ENCODE measurements around the gene STUM. TPM values are rescaled to one million over a fixed set of nuclear protein-coding genes. Genes with fewer than 3 reads are reported as not detected.
A peak's percentile ranks its signal among the peaks of the same experiment; 100 is the strongest.

Gene STUM
- total RNA-seq, 1 experiment from 2014 or later = 0.03 TPM

- no peaks in the 10 kb centered on the region for H3K4me1 ChIP-seq (replicated peaks)
- H3K27me3 ChIP-seq (replicated peaks) = peaks cover 17% of the 10 kb centered on the region
- no peak overlapping the region for H3K4me3 ChIP-seq
- H3K9me3 ChIP-seq (replicated peaks) = no peaks in the 10 kb centered on the region; the same call in 1 of the 2 replicates
- DNase-seq (ENCODE audit: low read depth in 1 of 2, low spot score in 2 of 2) = no peak
- H3K36me3 ChIP-seq = no peaks in the 10 kb centered on the region
- no peak overlapping the region for H3K27ac ChIP-seq
Measured at GRCh38 chr1:226524547-226524946, 24.0 kb upstream of the STUM start.

GRCh38 chr1:226525750-226526149 is 22.8 kb upstream of the STUM start:
- no peak overlapping the region for H3K27ac ChIP-seq
- no peaks in the 10 kb centered on the region for H3K4me1 ChIP-seq (replicated peaks)
- no peak for DNase-seq (ENCODE audit: low read depth in 1 of 2, low spot score in 2 of 2)
- no peaks in the 10 kb centered on the region for H3K36me3 ChIP-seq
- no peaks in the 10 kb centered on the region; the same call in 1 of the 2 replicates for H3K9me3 ChIP-seq (replicated peaks)
- peaks cover 17% of the 10 kb centered on the region for H3K27me3 ChIP-seq (replicated peaks)
- H3K4me3 ChIP-seq = no peak overlapping the region

GRCh38 chr1:226526801-226527595 is 21.6 kb upstream of the STUM start:
- Histone ChIP-seq H3K27ac (no peak overlapping the region), H3K27me3 (replicated peaks) (peaks cover 23% of the 10 kb centered on the region), H3K36me3 (no peaks in the 10 kb centered on the region), H3K4me3 (no peak overlapping the region), H3K9me3 (replicated peaks) (no peaks in the 10 kb centered on the region; the same call in 1 of the 2 replicates), H3K4me1 (replicated peaks) (no peaks in the 10 kb centered on the region)
- DNase-seq (ENCODE audit: low read depth in 1 of 2, low spot score in 2 of 2) = peak in 1 of 2 experiments; percentile 54

DNA sequence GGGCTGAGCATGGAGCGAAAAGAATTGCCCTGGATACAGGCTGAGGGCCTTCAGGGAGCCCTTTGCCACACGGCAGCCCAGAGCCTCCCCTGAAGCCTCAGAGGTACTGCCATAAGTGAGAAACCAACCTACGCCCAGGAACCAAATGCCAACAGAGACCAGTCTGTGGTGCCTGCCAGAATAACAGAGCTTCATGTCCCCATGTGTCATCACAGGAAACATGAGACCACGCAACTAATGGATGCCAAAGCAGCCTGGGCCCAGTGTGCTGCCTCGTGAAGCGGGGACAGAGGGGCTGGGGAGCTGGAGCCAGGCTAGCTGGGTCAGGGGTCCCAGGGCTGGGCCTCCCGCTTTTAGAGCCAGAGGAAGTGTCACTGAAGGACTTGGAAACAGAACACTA is 18.7 kb upstream of the STUM start:
- H3K4me1 ChIP-seq (replicated peaks) = no peaks in the 10 kb centered on the region
- no peak overlapping the region for H3K27ac ChIP-seq
- peaks cover 16% of the 10 kb centered on the region for H3K27me3 ChIP-seq (replicated peaks)
- DNase-seq (ENCODE audit: low read depth in 1 of 2, low spot score in 2 of 2) = no peak
- H3K4me3 ChIP-seq = no peak overlapping the region
- no peaks in the 10 kb centered on the region; the same call in 1 of the 2 replicates for H3K9me3 ChIP-seq (replicated peaks)
- H3K36me3 ChIP-seq = no peaks in the 10 kb centered on the region

DNA sequence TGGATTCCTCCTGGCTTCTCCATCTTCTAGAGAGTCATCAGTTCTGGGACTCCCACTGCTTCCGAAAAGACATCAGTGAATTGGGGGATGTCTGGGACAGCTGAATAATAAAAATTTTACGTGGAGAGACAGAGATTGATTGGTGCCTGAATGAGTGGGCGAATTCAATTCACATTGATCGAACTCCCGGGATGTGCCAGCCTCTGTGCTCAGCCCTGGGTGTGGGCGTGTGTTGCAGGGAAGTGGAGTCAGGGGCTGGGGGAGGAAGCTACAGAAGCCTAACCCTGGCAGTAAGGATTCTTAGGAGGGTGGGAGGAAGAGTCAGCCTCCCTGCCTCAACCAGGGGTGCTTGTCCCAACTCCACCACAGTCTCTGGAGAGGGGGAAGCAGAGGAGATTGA is 18.0 kb upstream of the STUM start:
- no peak for DNase-seq (ENCODE audit: low read depth in 1 of 2, low spot score in 2 of 2)
- no peak overlapping the region for H3K27ac ChIP-seq
- H3K9me3 ChIP-seq (replicated peaks) = no peaks in the 10 kb centered on the region; the same call in 1 of the 2 replicates
- no peaks in the 10 kb centered on the region for H3K4me1 ChIP-seq (replicated peaks)
- H3K27me3 ChIP-seq (replicated peaks) = peaks cover 9% of the 10 kb centered on the region
- no peaks in the 10 kb centered on the region for H3K36me3 ChIP-seq
- H3K4me3 ChIP-seq = no peak overlapping the region

GRCh38 chr1:226531360-226532093 is 17.0 kb upstream of the STUM start:
- no peak overlapping the region for H3K27ac ChIP-seq

DNA sequence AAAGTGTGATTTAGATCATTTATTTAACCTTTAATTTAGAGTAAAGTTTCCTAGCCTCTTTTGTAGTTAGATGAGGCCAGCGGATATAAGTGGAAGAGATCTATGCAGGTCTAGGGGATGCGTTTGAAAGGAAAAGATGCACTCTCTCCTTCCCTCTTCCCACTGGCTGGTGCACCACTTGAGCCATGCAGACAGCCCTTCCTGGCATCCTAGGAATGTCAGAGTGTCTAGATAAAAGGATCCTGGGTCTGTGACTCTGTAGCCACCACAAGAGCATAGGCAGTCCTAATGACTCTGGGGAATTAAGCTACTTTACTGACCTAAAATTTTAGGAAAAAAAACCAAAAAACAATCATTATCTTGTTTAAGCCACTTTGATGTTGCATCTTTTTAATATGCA is 16.0 kb upstream of the STUM start:
- H3K4me1 ChIP-seq (replicated peaks) = no peaks in the 10 kb centered on the region
- no peak overlapping the region for H3K27ac ChIP-seq
- DNase-seq (ENCODE audit: low read depth in 1 of 2, low spot score in 2 of 2) = no peak
- no peak overlapping the region for H3K4me3 ChIP-seq
- no peaks in the 10 kb centered on the region for H3K9me3 ChIP-seq (replicated peaks)
- H3K36me3 ChIP-seq = no peaks in the 10 kb centered on the region
- peaks cover 6% of the 10 kb centered on the region; the same call in 1 of the 2 replicates for H3K27me3 ChIP-seq (replicated peaks)

More at GRCh38 chr1:226531360-226532093, 17.0 kb upstream of the STUM start:
- no peaks in the 10 kb centered on the region for H3K9me3 ChIP-seq (replicated peaks)
- no peaks in the 10 kb centered on the region for H3K36me3 ChIP-seq
- no peak for DNase-seq (ENCODE audit: low read depth in 1 of 2, low spot score in 2 of 2)
- no peak overlapping the region for H3K4me3 ChIP-seq
- H3K27me3 ChIP-seq (replicated peaks) = peaks cover 6% of the 10 kb centered on the region; the same call in 1 of the 2 replicates
- H3K4me1 ChIP-seq (replicated peaks) = no peaks in the 10 kb centered on the region

DNA sequence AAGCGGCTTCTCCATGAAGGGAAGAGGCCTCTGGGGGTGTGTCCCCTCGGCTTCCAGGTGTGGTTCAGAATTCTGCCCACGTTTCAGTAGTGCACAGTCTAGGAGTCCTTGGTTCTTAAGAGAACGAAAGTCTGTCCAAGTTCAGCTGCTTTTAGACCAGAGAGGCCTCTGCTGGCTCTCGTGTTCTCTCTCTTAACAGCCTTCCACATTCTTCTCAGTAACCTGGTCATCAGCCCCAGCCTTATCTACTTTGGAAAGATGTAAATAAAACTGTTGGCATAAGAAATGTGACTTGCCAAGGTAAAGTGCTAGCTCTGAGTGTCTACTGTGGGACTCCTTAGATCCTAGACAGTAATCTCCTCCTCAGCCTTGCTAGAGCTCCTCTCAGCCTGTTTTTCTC is 15.3 kb upstream of the STUM start:
- H3K36me3 ChIP-seq = no peaks in the 10 kb centered on the region
- H3K27me3 ChIP-seq (replicated peaks) = peaks cover 6% of the 10 kb centered on the region; the same call in 1 of the 2 replicates
- no peak overlapping the region for H3K27ac ChIP-seq

GRCh38 chr1:226534098-226534497 is 14.5 kb upstream of the STUM start:
- no peak overlapping the region for H3K27ac ChIP-seq
- peaks cover 6% of the 10 kb centered on the region; the same call in 1 of the 2 replicates for H3K27me3 ChIP-seq (replicated peaks)
- H3K36me3 ChIP-seq = no peaks in the 10 kb centered on the region
- H3K4me1 ChIP-seq (replicated peaks) = no peaks in the 10 kb centered on the region
- DNase-seq (ENCODE audit: low read depth in 1 of 2, low spot score in 2 of 2) = no peak
- no peaks in the 10 kb centered on the region for H3K9me3 ChIP-seq (replicated peaks)
- H3K4me3 ChIP-seq = no peak overlapping the region

More for the DNA sequence above, 15.3 kb upstream of the STUM start:
- H3K4me1 ChIP-seq (replicated peaks) = no peaks in the 10 kb centered on the region
- H3K4me3 ChIP-seq = no peak overlapping the region
- DNase-seq (ENCODE audit: low read depth in 1 of 2, low spot score in 2 of 2) = no peak
- H3K9me3 ChIP-seq (replicated peaks) = no peaks in the 10 kb centered on the region

- Histone ChIP-seq H3K4me1 (replicated peaks) (no peaks in the 10 kb centered on the region), H3K4me3 (no peak overlapping the region), H3K27me3 (replicated peaks) (peaks cover 6% of the 10 kb centered on the region; the same call in 1 of the 2 replicates), H3K9me3 (replicated peaks) (no peaks in the 10 kb centered on the region), H3K36me3 (no peaks in the 10 kb centered on the region), H3K27ac (no peak overlapping the region)
- no peak for DNase-seq (ENCODE audit: low read depth in 1 of 2, low spot score in 2 of 2)
Measured at GRCh38 chr1:226534645-226535044, 13.9 kb upstream of the STUM start.

- no peaks in the 10 kb centered on the region for H3K9me3 ChIP-seq (replicated peaks)
- H3K4me3 ChIP-seq = no peak overlapping the region
- H3K27ac ChIP-seq = no peak overlapping the region
- H3K4me1 ChIP-seq (replicated peaks) = no peaks in the 10 kb centered on the region
- H3K36me3 ChIP-seq = no peaks in the 10 kb centered on the region
- no peak for DNase-seq (ENCODE audit: low read depth in 1 of 2, low spot score in 2 of 2)
- peaks cover 6% of the 10 kb centered on the region; the same call in 1 of the 2 replicates for H3K27me3 ChIP-seq (replicated peaks)
Measured at GRCh38 chr1:226535666-226536065, 12.9 kb upstream of the STUM start.

GRCh38 chr1:226541231-226541630 is 7.3 kb upstream of the STUM start:
- H3K27me3 ChIP-seq (replicated peaks) = peaks cover 7% of the 10 kb centered on the region
- H3K27ac ChIP-seq = no peak overlapping the region
- H3K36me3 ChIP-seq = no peaks in the 10 kb centered on the region
- no peak for DNase-seq (ENCODE audit: low read depth in 1 of 2, low spot score in 2 of 2)
- no peaks in the 10 kb centered on the region for H3K9me3 ChIP-seq (replicated peaks)
- H3K4me3 ChIP-seq = no peak overlapping the region
- no peaks in the 10 kb centered on the region for H3K4me1 ChIP-seq (replicated peaks)

DNA sequence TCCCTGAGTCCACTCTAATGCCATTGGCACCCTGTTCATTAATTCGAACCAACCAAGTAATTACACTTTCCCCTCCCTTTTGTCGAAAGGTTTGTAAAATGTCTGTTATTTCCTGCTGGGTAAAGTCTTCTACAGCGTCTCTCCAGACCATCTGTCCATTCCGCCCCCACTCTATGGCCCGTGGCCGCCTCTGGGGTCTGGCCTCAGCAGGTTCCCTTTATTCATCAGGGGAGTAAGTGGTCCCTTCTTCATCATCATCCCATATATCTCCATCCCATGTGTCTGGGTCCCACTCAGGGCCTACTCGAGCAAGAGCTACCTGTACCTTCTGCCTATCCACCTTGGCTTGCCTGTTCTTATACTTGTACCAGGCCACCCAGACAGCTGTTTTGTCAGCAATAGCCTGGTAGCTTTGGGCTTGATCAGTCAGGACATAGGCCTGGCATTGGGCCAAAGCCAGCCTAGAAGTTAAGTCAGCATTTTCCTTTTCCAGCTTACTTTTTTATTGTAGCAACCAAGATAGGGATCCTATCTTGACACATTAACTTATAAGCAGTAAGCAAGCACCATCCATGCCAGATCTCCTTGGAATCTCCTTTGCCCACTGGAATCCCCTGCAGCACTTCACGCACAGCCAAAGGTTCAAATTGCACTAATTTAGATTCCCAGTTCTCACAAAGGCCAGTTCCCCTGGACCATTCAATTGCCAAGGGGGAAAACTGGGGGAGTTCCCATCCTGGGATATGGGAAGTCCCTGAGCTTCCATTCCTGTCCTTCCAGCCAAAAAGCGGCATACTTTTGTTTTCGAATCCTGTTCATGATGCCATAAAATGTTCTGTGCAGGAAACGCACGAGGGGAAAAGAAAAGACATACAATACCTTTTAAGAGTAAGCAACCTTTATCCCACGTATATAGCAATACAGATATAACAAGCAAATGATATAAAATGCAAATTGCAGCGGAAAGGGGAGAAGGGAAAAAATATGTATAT is 6.6 kb upstream of the STUM start:
- Histone ChIP-seq H3K4me3 (no peak overlapping the region), H3K27me3 (replicated peaks) (peaks cover 12% of the 10 kb centered on the region), H3K27ac (no peak overlapping the region), H3K36me3 (no peaks in the 10 kb centered on the region), H3K9me3 (replicated peaks) (no peaks in the 10 kb centered on the region), H3K4me1 (replicated peaks) (no peaks in the 10 kb centered on the region)
- no peak for DNase-seq (ENCODE audit: low read depth in 1 of 2, low spot score in 2 of 2)

Data from SJSA1 (cell line).